ENCODE data around the gene COA8. TPM values are rescaled to one million over a fixed set of nuclear protein-coding genes. Genes with fewer than 3 reads are reported as not detected.

The COA8 gene
- total and polyA plus RNA-seq, 4 donors: 30.6 to 59.8 (median 39.5) TPM

DNA sequence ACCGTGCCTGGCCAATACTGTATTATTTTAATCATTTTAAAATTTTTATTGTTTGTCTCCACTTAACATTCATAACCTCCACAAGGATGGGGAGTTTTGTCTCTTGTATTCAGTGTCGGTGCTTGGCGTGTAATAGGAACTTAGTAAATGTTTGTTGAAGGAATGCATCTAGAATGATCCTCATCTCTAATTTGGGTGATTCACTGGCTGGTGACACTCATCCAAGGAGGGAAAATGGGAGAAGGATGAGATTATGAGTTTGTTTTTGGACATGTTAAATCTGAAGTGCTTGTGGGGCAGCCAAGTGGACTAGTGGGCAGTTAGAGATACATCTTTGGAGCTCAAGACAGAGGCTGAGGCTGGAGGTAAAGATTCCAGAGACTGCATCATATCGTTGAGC, 71.4 kb downstream of the COA8 start:
- TF ChIP-seq, protein P1, sequence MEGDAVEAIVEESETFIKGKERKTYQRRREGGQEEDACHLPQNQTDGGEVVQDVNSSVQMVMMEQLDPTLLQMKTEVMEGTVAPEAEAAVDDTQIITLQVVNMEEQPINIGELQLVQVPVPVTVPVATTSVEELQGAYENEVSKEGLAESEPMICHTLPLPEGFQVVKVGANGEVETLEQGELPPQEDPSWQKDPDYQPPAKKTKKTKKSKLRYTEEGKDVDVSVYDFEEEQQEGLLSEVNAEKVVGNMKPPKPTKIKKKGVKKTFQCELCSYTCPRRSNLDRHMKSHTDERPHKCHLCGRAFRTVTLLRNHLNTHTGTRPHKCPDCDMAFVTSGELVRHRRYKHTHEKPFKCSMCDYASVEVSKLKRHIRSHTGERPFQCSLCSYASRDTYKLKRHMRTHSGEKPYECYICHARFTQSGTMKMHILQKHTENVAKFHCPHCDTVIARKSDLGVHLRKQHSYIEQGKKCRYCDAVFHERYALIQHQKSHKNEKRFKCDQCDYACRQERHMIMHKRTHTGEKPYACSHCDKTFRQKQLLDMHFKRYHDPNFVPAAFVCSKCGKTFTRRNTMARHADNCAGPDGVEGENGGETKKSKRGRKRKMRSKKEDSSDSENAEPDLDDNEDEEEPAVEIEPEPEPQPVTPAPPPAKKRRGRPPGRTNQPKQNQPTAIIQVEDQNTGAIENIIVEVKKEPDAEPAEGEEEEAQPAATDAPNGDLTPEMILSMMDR (IDR thresholded peaks at IDR 0.05; ENCODE audit: control extremely low read depth, extremely low read depth): no peak
- H3K9ac ChIP-seq (ENCODE audit: insufficient read depth in 1 of 2, low read length in 2 of 2): peak overlapping the region in 1 of 2 donors; percentile 4
- WGBS, 2 donors: 78 to 85% methylated on average over 4 of the region's 4 CpGs
- ATAC-seq (ENCODE audit: insufficient read depth, low FRiP score): no peak
- peaks cover 0 to 7% (median 4%) of the 10 kb centered on the region in 4 donors for H3K36me3 ChIP-seq (ENCODE audit: control insufficient read depth in 4 of 4, insufficient read depth in 4 of 4, low read length in 4 of 4)
- DNase-seq: no peak
- H3K4me3 ChIP-seq: no peak overlapping the region
- no peaks in the 10 kb centered on the region for H3K9me3 ChIP-seq (ENCODE audit: control insufficient read depth in 4 of 4, insufficient read depth in 3 of 4, low read length in 3 of 4)
- H3K27ac ChIP-seq (ENCODE audit: low read depth in 1 of 2, low read length in 1 of 2): no peak overlapping the region
- peaks cover 4 to 16% (median 9%) of the 10 kb centered on the region in 5 donors for H3K4me1 ChIP-seq (ENCODE audit: control insufficient read depth in 5 of 5, insufficient read depth in 5 of 5, low read length in 5 of 5)
- no peaks in the 10 kb centered on the region for H3K27me3 ChIP-seq (ENCODE audit: control insufficient read depth in 3 of 3, insufficient read depth in 3 of 3, low read length in 2 of 3)

DNA sequence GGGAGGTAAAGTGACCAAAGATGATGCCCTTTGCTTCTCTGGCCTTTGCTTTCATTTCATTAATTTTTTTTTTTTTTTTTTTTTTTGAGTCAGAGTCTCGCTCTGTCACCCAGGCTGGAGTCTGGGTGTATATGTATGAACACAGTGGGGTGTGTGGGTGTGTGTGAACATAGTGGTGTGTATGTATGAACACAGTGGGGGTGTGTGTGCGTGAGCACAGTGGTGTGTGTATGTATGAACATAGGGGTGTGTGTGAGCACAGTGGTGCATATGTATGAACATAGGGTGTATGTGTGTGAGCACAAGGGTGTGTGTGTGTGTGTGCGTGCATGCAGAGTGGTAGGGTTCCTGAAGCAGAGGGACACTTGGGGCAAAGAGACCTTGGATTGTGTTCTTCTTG, 75.8 kb downstream of the COA8 start:
- TF ChIP-seq, protein P1 (IDR thresholded peaks at IDR 0.05; ENCODE audit: control extremely low read depth, extremely low read depth): no peak

More for the DNA sequence above, 75.8 kb downstream of the COA8 start:
- DNase-seq (no peak), ATAC-seq (ENCODE audit: insufficient read depth, low FRiP score) (no peak)
- Histone ChIP-seq H3K4me3 (no peak overlapping the region), H3K36me3 (ENCODE audit: control insufficient read depth in 4 of 4, insufficient read depth in 4 of 4, low read length in 4 of 4) (peaks cover 0 to 7% (median 4%) of the 10 kb centered on the region in 4 donors), H3K27me3 (ENCODE audit: control insufficient read depth in 3 of 3, insufficient read depth in 3 of 3, low read length in 2 of 3) (no peaks in the 10 kb centered on the region), H3K4me1 (ENCODE audit: control insufficient read depth in 5 of 5, insufficient read depth in 5 of 5, low read length in 5 of 5) (peaks cover 0 to 12% (median 0%) of the 10 kb centered on the region in 5 donors), H3K9ac (ENCODE audit: insufficient read depth in 1 of 2, low read length in 2 of 2) (no peak overlapping the region), H3K9me3 (ENCODE audit: control insufficient read depth in 4 of 4, insufficient read depth in 3 of 4, low read length in 3 of 4) (no peaks in the 10 kb centered on the region), H3K27ac (ENCODE audit: low read depth in 1 of 2, low read length in 1 of 2) (no peak overlapping the region)
- WGBS, 2 donors: 87 to 96% methylated on average over 3 of the region's 3 CpGs

Small RNAs within 50 kb of the gene (small RNA-seq; reads per million reads assigned to genes)
- gene RNU4-68P (ENCODE audit: low replicate concordance): not detected
- gene RNU7-160P (ENCODE audit: low replicate concordance): not detected

Other genes with a start within 250 kb of the COA8 start
- 100 to 1,000 TPM; 161 to 255 TPM for gene EIF5, start 228.7 kb upstream of the COA8 start, total RNA-seq
- gene EIF5, start 228.7 kb upstream of the COA8 start, polyA plus RNA-seq: 100 to 1,000 TPM in 1 of 2 donors, 10 to 100 TPM in 1; 50.4 to 161 TPM
- gene MARK3, start 177.5 kb upstream of the COA8 start, total RNA-seq: 100 to 1,000 TPM; 103 to 177 TPM
- gene MARK3, start 177.5 kb upstream of the COA8 start, polyA plus RNA-seq: 10 to 100 TPM; 56.2 to 97.9 TPM
- gene CKB, start 40.1 kb upstream of the COA8 start, total RNA-seq: 100 to 1,000 TPM; 265 to 356 TPM
- gene CKB, start 40.1 kb upstream of the COA8 start, polyA plus RNA-seq: 100 to 1,000 TPM; 111 to 289 TPM
- gene TRMT61A, start 33.8 kb upstream of the COA8 start, total RNA-seq: 10 to 100 TPM; 11.9 to 15.2 TPM
- 10 to 100 TPM; 16.8 to 21.5 TPM for gene TRMT61A, start 33.8 kb upstream of the COA8 start, polyA plus RNA-seq
- 10 to 100 TPM; 24.8 to 26.0 TPM for gene BAG5, start 303 bp upstream of the COA8 start, total RNA-seq
- 10 to 100 TPM in 1 of 2 donors, 1 to 10 TPM in 1; 8.7 to 12.3 TPM for gene BAG5, start 303 bp upstream of the COA8 start, polyA plus RNA-seq
- 100 to 1,000 TPM; 181 to 225 TPM for gene KLC1, start 66.3 kb downstream of the COA8 start, total RNA-seq
- 10 to 100 TPM; 93.3 to 97.2 TPM for gene KLC1, start 66.3 kb downstream of the COA8 start, polyA plus RNA-seq
- gene XRCC3, start 152.5 kb downstream of the COA8 start, total RNA-seq: 10 to 100 TPM in 1 of 2 donors, 1 to 10 TPM in 1; 6.5 to 10.4 TPM
- gene XRCC3, start 152.5 kb downstream of the COA8 start, polyA plus RNA-seq: 1 to 10 TPM; 4.4 to 5.4 TPM
- gene ZFYVE21, start 152.8 kb downstream of the COA8 start, total RNA-seq: 10 to 100 TPM; 52.7 to 68.3 TPM
- gene ZFYVE21, start 152.8 kb downstream of the COA8 start, polyA plus RNA-seq: 10 to 100 TPM; 39.4 to 42.3 TPM

All from lung (tissue), 13 donors.